ENCODE data around the gene CCDC88C. TPM values are rescaled to one million over a fixed set of nuclear protein-coding genes. Genes with fewer than 3 reads are reported as not detected.

The CCDC88C gene
- polyA plus RNA-seq, 1 donor (not counting 4 experiments of a cell fraction or from before 2014, with no cell fraction given) = 2.4 TPM

DNA sequence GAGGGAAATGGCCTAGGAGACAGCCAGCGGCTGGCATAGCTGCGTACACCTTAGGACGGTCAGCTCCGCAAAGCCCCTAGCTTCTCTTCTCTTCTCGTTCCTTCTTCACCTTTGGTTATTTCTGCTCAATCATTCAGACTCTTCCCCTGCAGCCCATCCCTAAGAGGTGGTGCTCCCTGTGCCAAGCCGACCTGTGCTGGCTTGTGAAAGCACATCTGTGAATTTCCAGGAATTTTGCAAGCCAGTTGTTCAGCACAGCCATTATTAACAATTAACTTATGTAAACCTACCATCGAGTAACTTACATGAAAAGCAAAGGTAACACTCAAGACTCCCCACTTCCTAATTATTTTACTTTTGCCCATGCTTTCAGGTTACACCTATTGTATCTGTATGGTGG, 152.2 kb downstream of the CCDC88C start:
- Histone ChIP-seq H4K20me1 (ENCODE audit: control insufficient read depth, extremely low read depth, insufficient read depth, low read length) (no peaks in the 10 kb centered on the region), H3K9me3 (ENCODE audit: control insufficient read depth, low read depth, low read length) (no peaks in the 10 kb centered on the region), H3K79me2 (ENCODE audit: control insufficient read depth, insufficient read depth, low read length) (no peaks in the 10 kb centered on the region), H3K36me3 (ENCODE audit: control insufficient read depth in 2 of 2, extremely low read depth in 1 of 2, insufficient read depth in 2 of 2, low read length in 2 of 2) (no peaks in the 10 kb centered on the region), H3K4me2 (ENCODE audit: control insufficient read depth, extremely low read depth, insufficient read depth, low read depth, low read length) (peak overlapping the region; percentile 42), H3K9ac (ENCODE audit: control insufficient read depth, extremely low read depth, insufficient read depth, low read length) (peak overlapping the region; percentile 24), H3K27ac (ENCODE audit: control insufficient read depth, insufficient read depth, low read length) (no peak overlapping the region), H3K9me1 (ENCODE audit: control insufficient read depth, extremely low read depth, insufficient read depth, low read length) (no peaks in the 10 kb centered on the region), H3K27me3 (ENCODE audit: control insufficient read depth, extremely low read depth, insufficient read depth, low read length) (no peaks in the 10 kb centered on the region), H3K4me1 (ENCODE audit: control insufficient read depth, extremely low read depth, insufficient read depth, low read length) (peaks cover 26% of the 10 kb centered on the region), H3K4me3 (ENCODE audit: control insufficient read depth in 2 of 3, extremely low read depth in 1 of 3, insufficient read depth in 2 of 3, low read depth in 1 of 3, low read length in 3 of 3) (peak overlapping the region in 1 of 3 experiments; percentile 59), H2AFZ (ENCODE audit: control insufficient read depth, low read length) (peak overlapping the region; percentile 64)
- TF ChIP-seq, protein P1, sequence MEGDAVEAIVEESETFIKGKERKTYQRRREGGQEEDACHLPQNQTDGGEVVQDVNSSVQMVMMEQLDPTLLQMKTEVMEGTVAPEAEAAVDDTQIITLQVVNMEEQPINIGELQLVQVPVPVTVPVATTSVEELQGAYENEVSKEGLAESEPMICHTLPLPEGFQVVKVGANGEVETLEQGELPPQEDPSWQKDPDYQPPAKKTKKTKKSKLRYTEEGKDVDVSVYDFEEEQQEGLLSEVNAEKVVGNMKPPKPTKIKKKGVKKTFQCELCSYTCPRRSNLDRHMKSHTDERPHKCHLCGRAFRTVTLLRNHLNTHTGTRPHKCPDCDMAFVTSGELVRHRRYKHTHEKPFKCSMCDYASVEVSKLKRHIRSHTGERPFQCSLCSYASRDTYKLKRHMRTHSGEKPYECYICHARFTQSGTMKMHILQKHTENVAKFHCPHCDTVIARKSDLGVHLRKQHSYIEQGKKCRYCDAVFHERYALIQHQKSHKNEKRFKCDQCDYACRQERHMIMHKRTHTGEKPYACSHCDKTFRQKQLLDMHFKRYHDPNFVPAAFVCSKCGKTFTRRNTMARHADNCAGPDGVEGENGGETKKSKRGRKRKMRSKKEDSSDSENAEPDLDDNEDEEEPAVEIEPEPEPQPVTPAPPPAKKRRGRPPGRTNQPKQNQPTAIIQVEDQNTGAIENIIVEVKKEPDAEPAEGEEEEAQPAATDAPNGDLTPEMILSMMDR (optimal IDR thresholded peaks at IDR 0.05 in 1 of 3, IDR thresholded peaks at IDR 0.05 in 1 of 3, conservative IDR thresholded peaks at IDR 0.05 in 1 of 3; ENCODE audit: extremely low read depth in 1 of 3, insufficient read depth in 2 of 3, low read length in 3 of 3) = no peak
- no peak for TF ChIP-seq EZH2 (IDR thresholded peaks at IDR 0.05; ENCODE audit: low read length)
- DNase-seq (ENCODE audit: low read depth, low spot score) = no peak
- dilution Hi-C loops (cut with MboI; ENCODE audit: extremely low pct_ligation_motif_present, low sequenced_read_pairs) = no loop called here
- FAIRE-seq = peak; percentile 26

DNA sequence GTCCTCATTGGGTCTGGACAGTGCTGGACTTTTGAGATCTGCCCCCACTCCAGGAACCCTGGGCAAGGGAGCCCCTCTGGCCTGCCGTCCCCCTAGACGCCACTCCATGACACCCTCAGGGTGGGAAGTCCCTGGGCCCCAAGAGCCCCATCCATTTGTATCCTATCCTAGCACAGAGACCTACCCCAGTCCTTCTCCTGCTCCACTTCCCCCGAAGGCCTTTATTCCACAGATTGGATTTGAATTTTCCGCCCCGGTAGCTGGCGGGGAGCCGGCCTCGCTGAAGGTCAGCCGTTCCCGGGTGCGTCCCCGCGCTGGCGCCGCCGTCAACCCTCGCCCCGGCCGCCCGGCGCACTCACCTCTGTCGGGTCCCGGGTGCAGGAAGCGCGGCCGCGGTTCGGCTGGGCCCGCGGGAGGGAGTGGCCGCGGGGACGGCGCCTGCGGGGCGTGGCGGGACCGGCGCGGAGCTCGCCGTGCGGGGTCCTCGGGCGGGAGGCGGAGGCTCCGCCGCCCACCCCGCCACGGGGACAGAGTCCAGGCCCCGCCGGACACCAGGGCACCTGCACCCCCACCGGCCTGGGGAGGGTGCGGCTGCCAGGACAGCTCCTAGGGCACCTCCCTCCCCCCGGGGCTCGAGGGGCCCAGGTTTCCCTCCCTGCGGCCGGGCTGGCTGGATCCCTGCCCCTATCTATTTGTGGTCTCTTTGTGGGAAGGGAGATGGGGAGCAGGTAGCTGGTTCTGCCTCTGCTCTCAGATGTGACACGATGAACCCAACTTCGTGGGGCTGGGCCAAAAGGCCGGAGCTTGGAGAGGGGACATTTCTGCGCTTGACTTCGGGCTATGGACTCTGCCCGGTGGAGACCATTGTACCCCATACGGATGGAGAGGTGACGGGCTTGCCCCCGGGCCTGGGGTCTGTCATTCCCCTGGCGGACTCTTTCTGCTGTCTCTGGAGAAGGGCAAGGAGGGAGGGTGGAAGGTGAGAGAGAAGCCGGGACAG, 153.2 kb downstream of the CCDC88C start:
- Histone ChIP-seq H3K9ac (ENCODE audit: control insufficient read depth, extremely low read depth, insufficient read depth, low read length) (peak overlapping the region; percentile 24), H3K79me2 (ENCODE audit: control insufficient read depth, insufficient read depth, low read length) (no peaks in the 10 kb centered on the region), H3K4me3 (ENCODE audit: control insufficient read depth in 2 of 3, extremely low read depth in 1 of 3, insufficient read depth in 2 of 3, low read depth in 1 of 3, low read length in 3 of 3) (peak overlapping the region; percentile 16 to 59 (median 44)), H3K27me3 (ENCODE audit: control insufficient read depth, extremely low read depth, insufficient read depth, low read length) (no peaks in the 10 kb centered on the region), H3K4me2 (ENCODE audit: control insufficient read depth, extremely low read depth, insufficient read depth, low read depth, low read length) (peak overlapping the region; percentile 42), H3K36me3 (ENCODE audit: control insufficient read depth in 2 of 2, extremely low read depth in 1 of 2, insufficient read depth in 2 of 2, low read length in 2 of 2) (no peaks in the 10 kb centered on the region), H3K27ac (ENCODE audit: control insufficient read depth, insufficient read depth, low read length) (no peak overlapping the region), H3K4me1 (ENCODE audit: control insufficient read depth, extremely low read depth, insufficient read depth, low read length) (peaks cover 25% of the 10 kb centered on the region), H2AFZ (ENCODE audit: control insufficient read depth, low read length) (peak overlapping the region; percentile 73), H3K9me1 (ENCODE audit: control insufficient read depth, extremely low read depth, insufficient read depth, low read length) (no peaks in the 10 kb centered on the region), H4K20me1 (ENCODE audit: control insufficient read depth, extremely low read depth, insufficient read depth, low read length) (no peaks in the 10 kb centered on the region), H3K9me3 (ENCODE audit: control insufficient read depth, low read depth, low read length) (no peaks in the 10 kb centered on the region)
- dilution Hi-C loops (cut with MboI; ENCODE audit: extremely low pct_ligation_motif_present, low sequenced_read_pairs) = no loop called here
- TF ChIP-seq EZH2 (IDR thresholded peaks at IDR 0.05; ENCODE audit: low read length) = no peak
- DNase-seq (ENCODE audit: low read depth, low spot score) (no peak), FAIRE-seq (no peak)

Measured in keratinocyte (primary cell).